MM.1S (cell line): ENCODE results near the gene MADD.

Source experiments
- EZH2 ChIP-seq: fragments of 300-600 bp; sonication (generic); optimal IDR thresholded peaks from 2 replicates; pipeline ENCODE3; 2017; ENCODE audit warnings: low read depth, mild to moderate bottlenecking, antibody characterized with exemption, low read length, mixed read lengths
- TF ChIP-seq, protein P1 (sequence below): fragments of 300-600 bp; sonication (generic); IDR thresholded peaks from 2 replicates; pipeline ENCODE4 v1.5.1; 2016; ENCODE audit warnings: antibody characterized with exemption, low read length, mixed read lengths

DNA sequence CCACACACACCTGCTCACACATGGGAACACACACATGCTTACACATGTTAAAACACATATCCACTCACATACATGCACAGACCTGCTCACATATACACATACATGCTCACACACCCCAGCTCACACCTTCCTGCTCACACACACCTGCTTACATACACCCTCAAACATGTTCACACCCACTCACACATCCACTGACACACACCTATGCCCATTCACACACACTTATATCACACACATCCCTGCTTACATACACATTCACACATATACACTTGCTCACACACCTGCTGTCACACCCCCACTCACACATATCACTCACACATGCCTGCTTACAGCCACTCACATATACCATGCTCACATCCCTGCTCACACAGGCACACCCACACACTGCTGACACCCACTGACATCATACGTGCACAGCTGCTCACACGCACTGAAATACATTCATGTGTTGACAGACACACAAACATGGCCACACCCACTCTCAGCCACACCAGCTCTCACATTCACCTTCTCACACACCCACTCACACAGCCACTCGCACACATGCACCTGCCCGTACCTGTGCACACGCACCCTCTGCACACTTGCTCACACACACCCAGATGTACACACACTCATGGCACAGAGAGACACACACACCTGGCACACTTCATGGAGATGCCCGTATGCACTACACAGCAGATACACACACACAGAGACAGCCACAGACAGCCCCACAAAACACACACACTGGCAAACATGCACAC, 88.2 kb downstream of the MADD start:
- TF ChIP-seq, protein P1, sequence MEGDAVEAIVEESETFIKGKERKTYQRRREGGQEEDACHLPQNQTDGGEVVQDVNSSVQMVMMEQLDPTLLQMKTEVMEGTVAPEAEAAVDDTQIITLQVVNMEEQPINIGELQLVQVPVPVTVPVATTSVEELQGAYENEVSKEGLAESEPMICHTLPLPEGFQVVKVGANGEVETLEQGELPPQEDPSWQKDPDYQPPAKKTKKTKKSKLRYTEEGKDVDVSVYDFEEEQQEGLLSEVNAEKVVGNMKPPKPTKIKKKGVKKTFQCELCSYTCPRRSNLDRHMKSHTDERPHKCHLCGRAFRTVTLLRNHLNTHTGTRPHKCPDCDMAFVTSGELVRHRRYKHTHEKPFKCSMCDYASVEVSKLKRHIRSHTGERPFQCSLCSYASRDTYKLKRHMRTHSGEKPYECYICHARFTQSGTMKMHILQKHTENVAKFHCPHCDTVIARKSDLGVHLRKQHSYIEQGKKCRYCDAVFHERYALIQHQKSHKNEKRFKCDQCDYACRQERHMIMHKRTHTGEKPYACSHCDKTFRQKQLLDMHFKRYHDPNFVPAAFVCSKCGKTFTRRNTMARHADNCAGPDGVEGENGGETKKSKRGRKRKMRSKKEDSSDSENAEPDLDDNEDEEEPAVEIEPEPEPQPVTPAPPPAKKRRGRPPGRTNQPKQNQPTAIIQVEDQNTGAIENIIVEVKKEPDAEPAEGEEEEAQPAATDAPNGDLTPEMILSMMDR, result no peak
- no peak for TF ChIP-seq EZH2
